HG03354 (cell line): ENCODE measurements around the gene TBL3.
"Not testable (repeated sequence)": the region's sequence is repeated elsewhere in the genome, so short reads cannot be mapped to it uniquely, and the experiment has no call there.

Source experiments
- ATAC-seq: cut with Tn5 transposase; IDR thresholded peaks from one replicate; pipeline ENCODE4 v1.9.1; 2021; ENCODE audit warnings: mild to moderate bottlenecking; ENCODE audit not compliant: unreplicated experiment, poor library complexity, severe bottlenecking

The TBL3 gene

DNA sequence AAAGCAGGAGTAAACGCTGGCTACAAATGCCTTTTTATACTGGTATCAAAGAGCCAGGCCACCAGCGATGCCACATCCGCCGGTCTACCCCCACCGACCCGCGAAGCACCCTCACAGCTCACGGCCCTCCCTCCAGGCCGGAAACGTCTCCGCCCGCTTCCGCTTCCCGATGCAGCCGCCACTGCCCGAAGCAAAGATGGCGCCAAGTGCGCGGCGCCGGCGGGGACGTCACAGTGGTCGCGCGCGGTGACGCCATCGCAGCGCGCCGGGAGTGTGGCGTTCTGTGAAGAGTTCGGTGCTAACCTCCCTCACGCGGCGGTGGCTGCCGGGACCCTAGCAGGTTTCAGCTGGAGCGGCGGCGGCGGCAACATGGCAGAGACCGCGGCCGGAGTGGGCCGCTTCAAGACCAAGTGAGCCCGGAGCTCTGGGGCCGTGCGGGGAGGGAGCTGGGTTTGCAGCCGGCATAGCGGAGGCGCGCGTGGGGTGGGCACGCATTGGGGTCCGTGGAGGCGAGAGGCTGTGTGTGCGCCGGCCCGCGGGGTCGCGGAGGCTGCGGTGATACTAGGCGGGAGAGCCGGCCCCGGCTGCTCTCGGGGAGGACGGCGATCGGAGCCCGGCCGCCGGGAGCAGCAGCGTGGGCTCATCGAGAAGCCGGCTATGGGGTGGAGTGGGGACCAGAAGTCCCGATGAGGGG is at the start of gene TBL3:
TSS of gene TBL3 (plus strand) at position 258 of the 694 bp plus-strand sequence. CDS start at position 370, 112 bp downstream.
- ATAC-seq, result peak; percentile 82

GRCh38 chr16:1922357-1922756 is 49.5 kb upstream of the TBL3 start:
- no peak for ATAC-seq

- ATAC-seq, result no peak
Measured at GRCh38 chr16:1923299-1924034, 48.4 kb upstream of the TBL3 start.

GRCh38 chr16:1924095-1924494 is 47.8 kb upstream of the TBL3 start:
- no peak for ATAC-seq

DNA sequence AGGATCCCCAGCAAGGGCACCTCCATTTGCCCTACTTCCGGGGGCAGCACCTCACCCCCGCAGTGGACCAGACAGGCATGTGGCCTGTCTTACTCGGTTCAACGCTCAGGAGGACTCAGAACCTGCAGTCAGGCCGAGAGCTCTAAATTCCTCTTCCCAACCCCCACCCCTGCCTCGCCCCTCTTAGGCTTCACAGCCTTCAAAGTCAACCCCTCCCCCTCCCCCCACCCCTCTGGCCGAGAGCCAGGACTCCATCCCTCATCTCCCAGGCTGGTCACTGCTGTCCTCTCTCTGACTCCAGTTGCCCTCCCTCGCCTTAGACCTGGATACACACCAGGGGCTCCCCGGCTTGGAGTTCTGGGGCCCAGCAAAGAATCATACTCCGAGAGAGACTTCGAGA is 45.6 kb upstream of the TBL3 start:
- no peak for ATAC-seq

DNA sequence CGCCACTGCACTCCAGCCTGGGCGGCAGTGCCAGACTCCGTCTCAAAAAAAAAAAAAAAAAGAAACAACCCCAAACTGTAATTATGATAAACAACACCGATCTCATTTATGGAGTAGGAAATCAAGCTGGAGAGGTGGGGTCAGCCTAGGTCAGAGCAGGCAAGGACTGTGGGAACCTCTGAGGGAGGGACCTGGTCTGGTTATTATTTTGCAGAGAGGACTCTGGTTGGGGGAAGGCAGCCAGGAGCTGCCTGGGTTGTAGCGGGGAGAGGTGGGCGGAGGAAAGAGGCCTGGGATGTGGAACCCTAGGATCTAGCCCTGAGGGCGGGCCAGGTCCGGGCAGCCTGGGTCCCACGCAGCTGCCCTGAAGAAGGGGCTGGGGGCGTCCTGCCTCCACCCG is 42.7 kb upstream of the TBL3 start:
- peak; percentile 20 for ATAC-seq

DNA sequence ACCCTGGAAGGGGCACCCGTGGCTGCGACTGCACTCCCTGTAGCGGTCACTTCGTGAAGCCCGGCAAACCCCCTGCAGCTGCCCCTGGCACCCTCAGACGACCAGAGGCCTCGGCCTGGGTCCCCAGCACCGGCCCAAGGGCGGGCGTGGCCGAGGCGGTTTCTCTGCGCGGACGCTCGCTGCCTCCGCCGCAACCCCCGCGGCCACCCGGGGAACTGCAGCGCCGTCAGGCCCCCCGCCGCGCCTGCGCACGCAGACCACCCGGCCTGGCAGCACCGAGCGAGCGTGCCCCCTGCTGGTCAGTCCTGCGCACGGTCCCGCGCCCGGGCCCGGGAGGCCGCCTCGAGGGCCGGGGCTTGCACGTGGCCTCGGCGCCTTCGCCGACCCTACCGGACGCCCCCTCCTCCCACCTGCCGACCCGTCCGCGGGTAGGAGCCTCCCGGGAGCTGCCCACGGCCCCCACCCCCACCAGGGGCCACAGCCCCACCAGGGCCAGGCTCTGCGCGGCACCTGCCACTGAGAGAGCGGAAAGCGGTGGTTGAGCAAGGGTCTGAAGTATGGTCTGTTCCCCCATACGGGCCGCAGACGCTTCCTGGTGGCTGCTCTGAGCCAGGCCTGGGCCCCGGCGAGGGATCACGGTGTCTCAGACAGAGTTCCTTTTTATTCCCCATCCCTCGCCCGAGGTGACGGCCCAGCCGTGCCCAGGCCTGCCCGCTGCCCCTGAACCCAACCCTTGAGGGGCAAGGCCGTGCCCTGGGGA is 42.1 kb upstream of the TBL3 start:
- ATAC-seq, result peak; percentile 80

DNA sequence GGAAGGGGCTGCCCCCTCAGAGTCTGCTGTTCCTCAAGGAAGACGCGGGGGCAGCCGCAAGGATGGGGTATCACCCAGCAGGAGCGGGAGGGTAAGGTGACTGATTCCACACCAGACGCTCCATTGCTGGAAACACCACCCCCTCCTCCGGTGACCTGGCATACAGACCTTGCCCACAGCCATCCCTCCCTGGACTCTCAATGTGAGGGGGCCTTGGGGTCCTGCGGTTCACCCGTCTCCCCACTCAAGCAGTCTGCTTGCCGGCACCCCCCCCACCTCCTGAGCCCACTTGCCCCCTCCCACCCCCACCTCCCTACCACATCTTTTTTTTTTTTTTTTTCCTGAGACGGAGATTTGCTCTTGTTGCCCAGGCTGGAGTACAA is 41.5 kb upstream of the TBL3 start:
- ATAC-seq, result no peak

GRCh38 chr16:1932050-1933028 is 39.5 kb upstream of the TBL3 start:
- no peak for ATAC-seq

DNA sequence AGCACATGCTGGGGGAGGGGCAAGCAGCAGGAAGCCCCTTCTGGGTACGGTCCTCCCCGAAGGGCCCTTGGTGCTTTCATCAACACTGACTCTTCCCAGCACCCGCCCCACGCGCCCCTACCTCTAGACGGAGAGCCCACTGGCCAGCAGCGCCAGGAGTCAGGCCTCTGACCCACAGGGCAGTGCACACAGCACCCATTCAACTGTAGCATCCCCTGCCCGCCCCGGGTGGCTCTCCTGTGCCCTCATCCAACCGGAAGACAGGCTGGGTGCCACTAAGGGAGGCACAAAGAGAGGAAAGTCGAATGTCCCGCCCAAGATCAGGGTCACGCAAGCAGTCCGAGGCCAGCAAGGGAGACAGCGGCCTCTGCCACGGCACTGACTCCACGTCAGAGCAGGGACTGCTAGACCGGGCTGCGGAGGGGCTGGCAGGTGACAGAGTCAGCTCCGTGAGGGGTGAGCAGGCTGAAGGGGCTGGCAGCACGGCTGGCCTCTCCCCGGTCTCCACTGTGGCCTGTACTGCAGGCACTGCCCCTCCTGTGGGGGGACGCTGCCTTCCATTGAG is 38.7 kb upstream of the TBL3 start:
- no peak for ATAC-seq

GRCh38 chr16:1936945-1937479 is 34.8 kb upstream of the TBL3 start:
- no peak for ATAC-seq

DNA sequence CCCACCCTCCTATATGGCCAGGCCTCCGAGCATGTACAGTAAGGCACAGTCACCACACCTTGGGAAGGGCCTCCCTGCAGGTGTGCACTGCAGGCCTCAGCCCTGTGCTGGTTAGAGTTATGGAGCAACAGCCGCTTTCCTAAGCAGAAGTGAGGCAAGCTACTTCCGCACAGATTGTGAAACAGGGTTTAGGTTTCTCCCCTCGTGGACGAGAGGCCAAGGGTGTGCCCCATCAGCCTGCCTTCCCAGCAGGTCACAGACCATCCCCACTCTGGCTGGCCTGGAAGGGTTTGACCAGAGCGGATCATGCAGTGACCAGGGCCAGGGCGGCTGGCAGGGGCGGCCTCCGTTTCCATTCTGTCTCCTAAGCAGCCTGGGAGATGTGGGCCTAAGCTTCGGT is 33.5 kb upstream of the TBL3 start:
- ATAC-seq, result no peak

DNA sequence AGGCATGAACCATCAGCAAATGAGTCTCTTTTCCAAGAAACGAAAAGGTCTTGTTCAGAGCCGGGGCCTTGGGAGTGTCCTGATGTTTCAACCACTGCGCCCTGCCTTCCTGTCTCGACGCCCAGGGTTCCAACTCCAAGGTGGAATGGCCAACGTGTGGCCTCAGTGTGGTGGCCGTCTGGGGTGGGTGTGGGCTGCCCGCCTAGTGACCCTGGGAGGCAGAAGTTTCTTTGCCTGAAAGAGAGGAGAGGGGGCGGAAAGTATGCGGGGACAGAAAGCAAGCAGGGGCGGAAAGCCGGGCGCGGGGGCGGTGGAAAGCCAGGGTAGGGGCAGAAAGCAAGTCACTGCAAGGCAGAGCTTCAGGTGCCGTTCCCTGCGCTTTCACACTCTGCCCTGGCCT is 32.9 kb upstream of the TBL3 start:
- ATAC-seq, result no peak

- ATAC-seq, result not testable (repeated sequence)
Measured at GRCh38 chr16:1939833-1940232, 32.0 kb upstream of the TBL3 start.

GRCh38 chr16:1940273-1941161 is 31.3 kb upstream of the TBL3 start:
- no peak for ATAC-seq

GRCh38 chr16:1941162-1942046 is 30.4 kb upstream of the TBL3 start:
- ATAC-seq, result no peak
